Common myeloid progenitor, CD34-positive (primary cell): Measurements from ENCODE around the gene PSG11.
"Not testable (repeated sequence)": the region's sequence is repeated elsewhere in the genome, so short reads cannot be mapped to it uniquely, and the experiment has no call there.

ENCODE experiments used
- CTCF ChIA-PET: fragments of 350-600 bp; sonication (Branson Sonifier 250); formaldehyde crosslinking; loops from one replicate; lab custom pipeline; 2021; ENCODE audit warnings: antibody characterized with exemption; lab: Charles Lee
- POLR2A ChIA-PET: fragments of 350-600 bp; sonication (Branson Sonifier 250); formaldehyde crosslinking; loops from one replicate; lab custom pipeline; 2021; ENCODE audit warnings: antibody characterized with exemption; lab: Charles Lee
- DNase-seq, 3 donors: peaks; one replicate each; pipeline versions ENCODE4 v3.0.0 to v3.0.0-alpha.2; 2013
- H3K27ac ChIP-seq, 2 experiments: 1 replicate in 1 of 2; 2 replicates in 1 of 2; pipeline ENCODE4 v1.7.0; 2013; ENCODE audit warnings: inconsistent platforms in 2 of 2, low read length in 2 of 2, mild to moderate bottlenecking in 2 of 2, low read depth in 1 of 2, moderate library complexity in 1 of 2; ENCODE audit not compliant: severe bottlenecking in 2 of 2, insufficient read depth in 1 of 2, poor library complexity in 1 of 2
- H3K27me3 ChIP-seq, 5 experiments: replicated peaks in 2 of 5; 1 replicate in 3 of 5; 2 replicates in 2 of 5; pipeline versions ENCODE4 v1.6.1 to v1.7.0; 2013; ENCODE audit warnings: low read length in 4 of 5, mild to moderate bottlenecking in 2 of 5, moderate library complexity in 2 of 5, inconsistent platforms in 1 of 5; ENCODE audit not compliant: insufficient read depth in 5 of 5, control insufficient read depth in 4 of 5
- H3K36me3 ChIP-seq, 4 experiments: 1 replicate in 2 of 4; 2 replicates in 2 of 4; pipeline versions ENCODE4 v1.6.1 to v1.7.0; 2013; ENCODE audit warnings: low read length in 3 of 4, control low read depth in 1 of 4, mild to moderate bottlenecking in 1 of 4; ENCODE audit not compliant: control insufficient read depth in 4 of 4, insufficient read depth in 4 of 4
- H3K4me1 ChIP-seq, 4 experiments: 1 replicate in 3 of 4; 2 replicates in 1 of 4; pipeline versions ENCODE4 v1.6.1 to v1.7.1; 2013; ENCODE audit warnings: low read length in 3 of 4, mild to moderate bottlenecking in 3 of 4, control low read depth in 1 of 4, inconsistent platforms in 1 of 4, moderate library complexity in 1 of 4; ENCODE audit not compliant: control insufficient read depth in 4 of 4, insufficient read depth in 4 of 4; ENCODE audit errors: control extremely low read depth in 1 of 4
- H3K4me3 ChIP-seq, 7 experiments: 1 replicate in 4 of 7; 2 replicates in 3 of 7; pipeline versions ENCODE4 v1.5.1 to v1.7.0; 2013; ENCODE audit warnings: mild to moderate bottlenecking in 7 of 7, low read length in 6 of 7, moderate library complexity in 6 of 7, inconsistent platforms in 2 of 7, low read depth in 2 of 7, control low read depth in 1 of 7; ENCODE audit not compliant: insufficient read depth in 4 of 7, control insufficient read depth in 1 of 7; ENCODE audit errors: extremely low read depth in 1 of 7
- H3K9me3 ChIP-seq, 5 experiments: 1 replicate in 4 of 5; 2 replicates in 1 of 5; pipeline versions ENCODE4 v1.6.1 to v1.7.1; 2013; ENCODE audit warnings: low read length in 4 of 5, mild to moderate bottlenecking in 2 of 5, inconsistent platforms in 1 of 5, low read depth in 1 of 5, moderate library complexity in 1 of 5; ENCODE audit not compliant: control insufficient read depth in 4 of 5, insufficient read depth in 2 of 5; ENCODE audit errors: control extremely low read depth in 1 of 5
- WGBS: methylation state at CpG from one replicate; pipeline ENCODE4 v1.1.5; 2013; ENCODE audit not compliant: insufficient coverage; 5-methylcytosine and 5-hydroxymethylcytosine counted together

PSG11 gene

GRCh38 chr19:43046578-43046977 is 20.3 kb upstream of the PSG11 start:
- CTCF ChIA-PET, POLR2A ChIA-PET, H3K27ac ChIP-seq, H3K27me3 ChIP-seq, H3K36me3 ChIP-seq, DNase-seq, H3K9me3 ChIP-seq, H3K4me1 ChIP-seq, H3K4me3 ChIP-seq: not testable (repeated sequence)
- WGBS, result no CpG with 5 or more reads among the region's 2 CpGs

- H3K4me3 ChIP-seq, CTCF ChIA-PET, H3K9me3 ChIP-seq, DNase-seq, H3K4me1 ChIP-seq, H3K36me3 ChIP-seq, POLR2A ChIA-PET, H3K27ac ChIP-seq, H3K27me3 ChIP-seq: not testable (repeated sequence)
- 90% methylated on average over 1 of the region's 1 CpG for WGBS
Observed at GRCh38 chr19:43043492-43044180, 17.4 kb upstream of the PSG11 start.

- CTCF ChIA-PET, H3K4me1 ChIP-seq: not testable (repeated sequence)
- 20% methylated on average over 1 of the region's 2 CpGs for WGBS
Observed at GRCh38 chr19:43031645-43032044, 5.4 kb upstream of the PSG11 start.

GRCh38 chr19:43028866-43029265 is 2.6 kb upstream of the PSG11 start:
- H3K4me1 ChIP-seq, result no peaks in the 10 kb centered on the region
- H3K9me3 ChIP-seq, result no peaks in the 10 kb centered on the region
- H3K4me3 ChIP-seq, result no peak overlapping the region
- ChIA-PET CTCF (no interaction called here), POLR2A (no interaction called here)
- no peak overlapping the region for H3K27ac ChIP-seq
- no peaks in the 10 kb centered on the region for H3K36me3 ChIP-seq
- WGBS, result 93% methylated on average over 2 of the region's 4 CpGs
- DNase-seq, result no peak
- H3K27me3 ChIP-seq, result peaks cover 0 to 3% (median 0%) of the 10 kb centered on the region in 5 experiments

More at GRCh38 chr19:43031645-43032044, 5.4 kb upstream of the PSG11 start:
- H3K4me3 ChIP-seq, H3K27ac ChIP-seq, DNase-seq, H3K36me3 ChIP-seq, POLR2A ChIA-PET, H3K27me3 ChIP-seq, H3K9me3 ChIP-seq: not testable (repeated sequence)

GRCh38 chr19:43027985-43028384 is 1.7 kb upstream of the PSG11 start:
- H3K9me3 ChIP-seq, POLR2A ChIA-PET, DNase-seq, CTCF ChIA-PET, H3K36me3 ChIP-seq, H3K4me1 ChIP-seq, H3K27ac ChIP-seq, H3K4me3 ChIP-seq, H3K27me3 ChIP-seq: not testable (repeated sequence)
- WGBS, result 66% methylated on average over 6 of the region's 10 CpGs

GRCh38 chr19:43027061-43027460 is 792 bp upstream of the PSG11 start:
- H3K27ac ChIP-seq, H3K36me3 ChIP-seq, DNase-seq, H3K4me1 ChIP-seq, H3K27me3 ChIP-seq, H3K4me3 ChIP-seq, H3K9me3 ChIP-seq, POLR2A ChIA-PET, CTCF ChIA-PET: not testable (repeated sequence)
- whole genome bisulfite sequencing, result 100% methylated on average over 1 of the region's 8 CpGs

GRCh38 chr19:43022098-43022497 is 4.2 kb downstream of the PSG11 start:
- POLR2A ChIA-PET, H3K4me3 ChIP-seq, DNase-seq, CTCF ChIA-PET, H3K36me3 ChIP-seq, H3K27me3 ChIP-seq, H3K9me3 ChIP-seq, H3K27ac ChIP-seq, H3K4me1 ChIP-seq: not testable (repeated sequence)
- WGBS, result 100% methylated on average over 3 of the region's 4 CpGs
